ENCODE results near the gene BTN1A1.
A peak's percentile ranks its signal among the peaks of the same experiment; 100 is the strongest.
"Not testable (repeated sequence)": the region's sequence is repeated elsewhere in the genome, so short reads cannot be mapped to it uniquely, and the experiment has no call there.

BTN1A1 gene

GRCh38 chr6:26514984-26515383 lies 14.9 kb downstream of the BTN1A1 start:
- DNase-seq, result no peak

- DNase-seq, result no peak
These were observed 16.7 kb downstream of the BTN1A1 start for GRCh38 chr6:26516481-26517427.

- DNase-seq, result no peak
These were observed 19.3 kb downstream of the BTN1A1 start for GRCh38 chr6:26519359-26519758.

DNA sequence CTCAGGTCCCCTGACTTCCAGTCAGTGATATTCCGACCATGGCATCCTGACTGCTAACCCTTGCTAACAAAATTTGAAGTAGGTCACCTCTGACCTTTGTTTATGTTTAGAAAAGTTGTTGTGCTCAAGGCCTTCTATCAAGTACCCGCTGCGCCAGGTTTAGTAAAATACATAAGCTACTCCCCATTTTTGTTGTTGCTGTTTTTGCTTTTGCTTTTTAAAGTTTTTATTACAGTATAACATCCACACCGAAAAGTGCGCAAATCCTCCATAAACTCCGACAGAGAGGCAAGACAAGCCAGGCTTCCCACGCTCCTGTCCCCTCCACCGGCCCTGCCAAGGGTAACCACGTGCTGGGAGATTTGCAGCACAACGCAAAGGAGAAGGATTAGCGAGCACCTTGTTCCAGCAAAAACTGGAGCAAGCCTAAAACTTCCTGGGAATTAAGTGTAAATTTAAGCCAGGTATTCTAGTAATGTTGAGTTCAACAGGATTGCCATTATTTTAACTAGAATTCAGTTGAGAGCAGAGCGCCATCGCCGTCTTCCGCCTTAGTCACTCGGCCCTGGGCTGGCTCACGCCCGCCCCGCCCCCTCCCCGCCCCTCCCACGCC lies 20.2 kb downstream of the BTN1A1 start:
- no peak for DNase-seq

GRCh38 chr6:26520850-26521599 lies 20.9 kb downstream of the BTN1A1 start:
- DNase-seq, result peak; percentile 93

DNA sequence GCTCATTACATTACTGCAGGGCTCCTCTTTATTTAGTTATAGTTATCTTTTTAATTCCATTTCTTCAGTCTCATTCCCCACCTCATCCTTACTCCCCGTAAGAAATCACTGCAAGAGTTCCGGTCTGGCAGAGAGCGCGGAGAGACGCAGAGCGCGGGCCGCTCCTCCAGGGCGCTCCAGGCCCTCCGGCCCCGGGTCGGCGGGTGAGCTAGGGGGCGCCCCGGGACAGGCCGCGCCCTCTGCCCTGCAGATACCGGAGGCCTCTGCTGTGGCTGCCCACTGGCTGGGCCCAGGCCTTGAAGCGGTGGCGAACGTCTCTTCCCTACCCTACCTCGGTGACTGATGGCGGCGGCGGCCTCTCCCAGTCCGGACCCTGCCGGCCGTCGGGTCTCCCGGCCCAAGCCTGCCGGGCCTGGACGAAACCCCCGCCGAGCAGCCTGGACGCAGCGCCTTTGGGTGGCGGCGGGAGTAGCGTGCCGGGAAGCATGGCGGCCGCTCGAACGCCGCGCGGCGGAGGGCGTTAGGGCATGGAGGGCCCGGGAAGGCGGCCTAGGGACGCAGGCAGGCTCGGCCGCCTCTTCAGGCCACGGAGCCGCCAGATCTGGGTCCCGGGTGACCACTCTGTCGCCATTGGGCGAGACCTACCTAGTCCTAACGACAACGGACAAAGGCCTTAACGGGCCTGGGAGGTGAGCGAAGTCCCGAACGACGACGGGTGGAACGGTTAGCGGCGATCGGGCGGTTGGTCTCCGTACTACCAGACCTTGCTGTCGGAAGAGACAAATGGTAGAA lies 21.7 kb downstream of the BTN1A1 start:
- DNase-seq, result peak; percentile 77

GRCh38 chr6:26522486-26523228 lies 22.6 kb downstream of the BTN1A1 start:
- peak; percentile 35 for DNase-seq

- not testable (repeated sequence) for DNase-seq
These were observed 24.2 kb downstream of the BTN1A1 start for GRCh38 chr6:26524314-26524713.

DNA sequence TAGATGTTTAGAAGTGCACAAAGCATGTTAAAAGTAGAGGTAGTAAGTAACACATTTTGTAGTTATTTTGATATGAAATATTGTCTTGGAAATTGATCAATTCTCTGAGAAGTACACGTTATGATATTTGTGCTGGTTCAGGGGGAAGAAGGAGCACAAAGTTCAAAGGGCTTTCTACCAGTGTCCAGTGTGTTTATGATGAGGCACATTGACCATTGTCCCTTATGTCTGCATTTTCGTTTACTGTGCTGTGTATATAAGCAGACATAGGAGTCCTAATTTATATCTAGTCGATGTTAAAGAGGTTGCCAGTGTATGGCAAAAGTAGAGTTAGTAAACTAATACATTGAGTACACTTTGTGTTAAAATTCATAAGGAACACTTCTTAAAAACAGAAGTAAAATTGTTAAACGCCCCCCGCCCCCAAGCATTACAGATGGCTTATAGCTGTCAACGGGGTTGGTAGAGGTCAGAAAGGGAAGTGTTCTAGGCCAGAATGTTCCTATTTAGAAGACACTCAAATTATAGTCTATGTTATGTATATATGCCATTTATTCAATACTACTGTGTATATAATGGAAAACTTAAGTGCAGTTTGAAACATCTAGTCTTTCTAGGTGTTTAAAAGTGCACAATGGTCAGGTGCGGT lies 24.7 kb downstream of the BTN1A1 start:
- no peak for DNase-seq

DNA sequence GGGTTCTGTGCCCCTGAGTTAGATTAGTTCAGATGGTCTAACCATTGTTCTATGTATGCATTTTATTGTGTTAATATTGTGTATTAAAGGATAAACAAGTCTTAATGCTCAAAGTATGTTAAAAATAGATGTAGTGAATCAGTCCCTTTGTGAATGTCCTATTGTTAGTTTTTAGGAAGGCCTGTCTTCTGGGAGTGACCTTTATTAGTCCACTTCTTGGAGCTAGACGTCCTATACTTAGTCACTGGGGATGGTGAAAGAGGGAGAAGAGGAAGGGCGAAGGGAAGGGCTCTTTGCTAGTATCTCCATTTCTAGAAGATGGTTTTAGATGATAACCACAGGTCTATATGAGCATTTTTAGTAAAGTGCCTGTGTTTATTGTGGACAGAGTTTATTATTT lies 25.7 kb downstream of the BTN1A1 start:
- no peak for DNase-seq

DNA sequence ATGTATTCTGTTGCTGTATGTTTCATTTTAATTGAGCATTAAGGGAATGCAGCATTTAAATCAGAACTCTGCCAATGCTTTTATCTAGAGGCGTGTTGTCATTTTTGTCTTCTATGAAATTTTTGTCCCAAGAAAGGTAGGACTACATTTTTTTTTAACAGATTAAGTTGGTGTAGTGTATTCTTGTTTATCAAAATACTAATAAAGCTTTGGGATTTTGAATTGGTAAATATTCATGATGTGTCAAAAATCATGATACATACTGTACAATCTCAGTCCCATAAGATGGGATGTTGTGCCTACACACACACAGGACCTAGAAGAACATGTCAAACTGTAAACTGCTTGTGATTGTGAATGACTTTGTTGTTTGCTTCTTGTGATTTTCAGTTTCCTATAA lies 26.8 kb downstream of the BTN1A1 start:
- no peak for DNase-seq

GRCh38 chr6:26530203-26530602 lies 30.1 kb downstream of the BTN1A1 start:
- DNase-seq, result no peak

- peak; percentile 28 for DNase-seq
These were observed 31.8 kb downstream of the BTN1A1 start for GRCh38 chr6:26531897-26532296.

GRCh38 chr6:26532699-26533531 lies 32.8 kb downstream of the BTN1A1 start:
- peak; percentile 97 for DNase-seq

DNA sequence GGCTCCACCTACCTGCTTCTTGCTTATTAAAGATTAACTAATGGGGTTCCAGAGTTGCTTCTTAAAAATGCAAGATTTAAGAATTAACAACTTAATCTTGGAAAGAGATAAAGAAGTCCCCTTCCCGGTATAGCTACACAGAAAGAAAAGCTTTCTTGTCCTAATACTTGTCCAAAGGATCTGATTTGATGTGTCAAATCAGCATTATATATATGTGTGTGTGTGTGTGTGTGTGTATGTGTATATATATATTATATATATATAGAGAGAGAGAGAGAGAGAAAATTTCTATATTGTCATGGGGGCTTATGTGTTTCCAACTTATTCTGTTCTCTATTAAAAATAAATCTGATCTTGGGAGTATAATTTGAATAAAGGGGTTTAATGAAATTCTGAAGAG lies 33.4 kb downstream of the BTN1A1 start:
- DNase-seq, result no peak

GRCh38 chr6:26534681-26535465 lies 34.8 kb downstream of the BTN1A1 start:
- DNase-seq, result no peak

GRCh38 chr6:26536571-26537159 lies 36.6 kb downstream of the BTN1A1 start:
- peak; percentile 56 for DNase-seq

- DNase-seq, result peak; percentile 97
These were observed 37.2 kb downstream of the BTN1A1 start for GRCh38 chr6:26537160-26537845.

All from CD4-positive, alpha-beta T cell treated with Interleukin-17A for 1 hour (primary cell).